ENCODE data around the gene RFX7.

GRCh38 chr15:56150204-56150603, 93.5 kb downstream of the RFX7 start:
- TF ChIP-seq CTCF (IDR thresholded peaks at IDR 0.05): no peak
- no peak for TF ChIP-seq CBX8 (IDR thresholded peaks at IDR 0.05)
- TF ChIP-seq EP300 (IDR thresholded peaks at IDR 0.05): no peak
- TF ChIP-seq HDAC2 (IDR thresholded peaks at IDR 0.05): no peak

All from A549 (cell line).